GM12878 (cell line): ENCODE measurements around the gene ADAP1. TPM values are rescaled to one million over a fixed set of nuclear protein-coding genes. Genes with fewer than 3 reads are reported as not detected.

Experiments
- ATAC-seq: fragments of 200-7000 bp; cut with Tn5 transposase; 3 replicates; pipeline ENCODE4 v1.9.1; 2020; ENCODE audit warnings: mild to moderate bottlenecking, moderate library complexity
- BruUV-seq: library from RNA; stranded (reverse); fragments of 400-500 nt; replicated peaks from 2 replicates; lab custom pipeline; 2021; lab: Mats Ljungman, UMichigan
- CTCF ChIA-PET: fragments of 300-600 bp; sonication (Branson Sonifier 250); formaldehyde crosslinking; extraction: SDS; loops from one replicate; lab custom pipeline; 2021; ENCODE audit warnings: inconsistent platforms; lab: Yijun Ruan, JAX
- POLR2A ChIA-PET: fragments of 350-600 bp; formaldehyde crosslinking; extraction: SDS; loops from one replicate; lab custom pipeline; 2021; ENCODE audit warnings: inconsistent platforms; lab: Charles Lee
- RAD21 ChIA-PET: fragments of 300-600 bp; sonication (Branson Sonifier 250); formaldehyde crosslinking; loops from one replicate; lab custom pipeline; 2023; ENCODE audit warnings: antibody characterized with exemption; ENCODE audit not compliant: unreplicated experiment; lab: Charles Lee
- SMC1A ChIA-PET: fragments of 300-600 bp; sonication (Branson Sonifier 250); formaldehyde crosslinking; loops from one replicate; lab custom pipeline; 2023; ENCODE audit not compliant: unreplicated experiment, uncharacterized antibody; lab: Charles Lee
- DNase-seq: peaks from one replicate; pipeline ENCODE4 v3.0.0-alpha.2; 2011; ENCODE audit warnings: low read depth, low spot score
- FAIRE-seq: peaks from 3 replicates; lab custom pipeline; 2011; peaks lifted over from hg19 to GRCh38; lab: Jason Lieb, UNC
- H2AFZ ChIP-seq: 2 replicates; pipeline ENCODE4 v1.6.0; 2011; ENCODE audit warnings: low read depth, low read length, control low read depth; ENCODE audit not compliant: control insufficient read depth
- H3K27ac ChIP-seq: 2 replicates; pipeline ENCODE4 v1.5.1; 2011; ENCODE audit warnings: control low read depth; ENCODE audit not compliant: control insufficient read depth, insufficient read depth
- H3K27me3 ChIP-seq, 2 experiments: replicated peaks in 1 of 2; 2 replicates each; pipeline versions ENCODE4 v1.6.0 to v1.6.1; 2011; ENCODE audit warnings: low read length in 1 of 2; ENCODE audit not compliant: control insufficient read depth in 2 of 2, insufficient read depth in 2 of 2
- H3K36me3 ChIP-seq, 2 experiments: 2 replicates each; pipeline ENCODE4 v1.5.1; 2011; ENCODE audit warnings: low read length in 1 of 2; ENCODE audit not compliant: control insufficient read depth in 2 of 2, insufficient read depth in 2 of 2
- H3K4me1 ChIP-seq: 2 replicates; pipeline ENCODE4 v1.6.1; 2011; ENCODE audit warnings: mild to moderate bottlenecking, low read length, moderate library complexity, mixed read lengths; ENCODE audit not compliant: control insufficient read depth, insufficient read depth
- H3K4me2 ChIP-seq: 2 replicates; pipeline ENCODE4 v1.6.0; 2011; ENCODE audit warnings: control low read depth; ENCODE audit not compliant: control insufficient read depth, insufficient read depth
- H3K4me3 ChIP-seq: fragments of 200-600 bp; sonication (generic); 2 replicates; pipeline ENCODE4 v1.5.1; 2016
- H3K79me2 ChIP-seq: 2 replicates; pipeline ENCODE4 v1.6.0; 2011; ENCODE audit warnings: low read length; ENCODE audit not compliant: control insufficient read depth, insufficient read depth
- H3K9ac ChIP-seq: 2 replicates; pipeline ENCODE4 v1.8.0; 2011; ENCODE audit warnings: low read length, control low read depth, mixed read lengths; ENCODE audit not compliant: control insufficient read depth, insufficient read depth
- H3K9me3 ChIP-seq: replicated peaks from 3 replicates; pipeline ENCODE4 v1.5.1; 2011; ENCODE audit warnings: mild to moderate bottlenecking, low read length; ENCODE audit not compliant: control insufficient read depth, insufficient read depth
- H4K20me1 ChIP-seq: 2 replicates; pipeline ENCODE4 v1.6.0; 2011; ENCODE audit not compliant: control insufficient read depth, insufficient read depth
- BRCA1 ChIP-seq: IDR thresholded peaks from 2 replicates; pipeline ENCODE4 v1.6.1; 2011; ENCODE audit warnings: low read depth, low read length, improper control_type of control experiment
- CREM ChIP-seq: IDR thresholded peaks from 2 replicates; pipeline ENCODE4 v1.6.1; 2014; ENCODE audit warnings: antibody characterized with exemption, low read depth
- DPF2 ChIP-seq: fragments of 450-650 bp; IDR thresholded peaks from 2 replicates; pipeline ENCODE4 v1.6.1; 2017; ENCODE audit warnings: mild to moderate bottlenecking
- FOS ChIP-seq: IDR thresholded peaks from 3 replicates; pipeline ENCODE4 v1.6.1; 2011; ENCODE audit warnings: borderline replicate concordance; ENCODE audit not compliant: insufficient read length; ENCODE audit errors: extremely low read depth
- HDAC2 ChIP-seq: fragments of 200-600 bp; sonication (generic); IDR thresholded peaks from 2 replicates; pipeline ENCODE4 v1.6.1; 2017
- JUND ChIP-seq: IDR thresholded peaks from 2 replicates; pipeline ENCODE4 v1.6.1; 2012; ENCODE audit warnings: low read depth, mild to moderate bottlenecking, low read length, improper control_type of control experiment, moderate library complexity
- LARP7 ChIP-seq: fragments of 450-650 bp; IDR thresholded peaks from 2 replicates; pipeline ENCODE4 v1.6.1; 2017; ENCODE audit warnings: mild to moderate bottlenecking
- MEF2A ChIP-seq: IDR thresholded peaks from 2 replicates; pipeline ENCODE4 v1.6.1; 2011; ENCODE audit warnings: low read depth, mild to moderate bottlenecking, low read length, moderate library complexity; ENCODE audit not compliant: insufficient read depth
- NFYA ChIP-seq: IDR thresholded peaks from 2 replicates; pipeline ENCODE4 v1.6.1; 2011; ENCODE audit warnings: low read depth, mild to moderate bottlenecking, low read length, improper control_type of control experiment, borderline replicate concordance
- RBBP5 ChIP-seq: fragments of 200-600 bp; sonication (generic); conservative IDR thresholded peaks from 2 replicates; pipeline ENCODE4 v1.6.1; 2016
- RUNX3 ChIP-seq: IDR thresholded peaks from 2 replicates; pipeline ENCODE4 v1.6.1; 2012; ENCODE audit warnings: low read length, inconsistent platforms
- SIX5 ChIP-seq: IDR thresholded peaks from 2 replicates; pipeline ENCODE4 v1.6.1; 2011; ENCODE audit warnings: mild to moderate bottlenecking, low read depth, low read length, moderate library complexity; ENCODE audit not compliant: severe bottlenecking
- STAT1 ChIP-seq: fragments of 450-650 bp; conservative IDR thresholded peaks from 2 replicates; pipeline ENCODE4 v1.6.1; 2014; ENCODE audit warnings: antibody characterized with exemption, mild to moderate bottlenecking
- TBL1XR1 ChIP-seq: IDR thresholded peaks from 2 replicates; pipeline ENCODE4 v1.6.1; 2012; ENCODE audit warnings: low read depth, low read length, improper control_type of control experiment
- TCF3 ChIP-seq: IDR thresholded peaks from 2 replicates; pipeline ENCODE4 v1.6.1; 2012; ENCODE audit warnings: low read depth, mild to moderate bottlenecking, low read length, borderline replicate concordance; ENCODE audit not compliant: insufficient read depth
- ZNF622 ChIP-seq: fragments of 450-650 bp; IDR thresholded peaks from 2 replicates; pipeline ENCODE4 v1.6.1; 2017; ENCODE audit warnings: mild to moderate bottlenecking, inconsistent platforms
- WGBS: methylation state at CpG from one replicate; pipeline ENCODE4 v1.1.6; 2016; ENCODE audit warnings: low lambda C conversion rate; ENCODE audit not compliant: insufficient replicate concordance, insufficient coverage; ENCODE audit errors: missing lambda C conversion rate; 5-methylcytosine and 5-hydroxymethylcytosine counted together
- in situ Hi-C: fragments of 300-500 bp; cut with MboI; formaldehyde crosslinking; loops from 9 replicates; pipeline ENCODE4 v1.14.3; 2018; ENCODE audit warnings: mixed read lengths
- intact Hi-C: fragments of 100-400 bp; cut with micrococcal nuclease; formaldehyde crosslinking; loops from one replicate; pipeline ENCODE4 v1.14.2; 2022; ENCODE audit not compliant: unreplicated experiment
- polyA plus RNA-seq, 11 experiments: library from polyadenylated mRNA; depleted of rRNA in 4 of 11; unstranded in 6 of 11; stranded (reverse) in 5 of 11; fragments of >200 nt; fragmentation: Nextera tagmentation in 4 of 11; fragmentation: Illumina TruSeq in 1 of 11; extraction: Ambion mirVana in 4 of 11; extraction: Trizol in 1 of 11; gene quantifications; 1 replicate in 1 of 11; 2 replicates in 10 of 11; pipeline versions ENCODE4 v1.2.1 to v1.2.3, GENCODE V29; 2011 to 2016; ENCODE audit warnings: inconsistent platforms in 2 of 11, missing spikeins in 2 of 11, low read depth in 1 of 11
- total RNA-seq, 4 experiments: library from RNA; depleted of rRNA in 3 of 4; stranded (reverse); fragments of >200 nt in 3 of 4; fragmentation: Illumina TruSeq in 1 of 4; extraction: Trizol in 1 of 4; gene quantifications; 2 replicates each; pipeline versions ENCODE4 v1.2.1 to v1.2.3, GENCODE V29; 2013 to 2021
- TF ChIP-seq, protein P1 (sequence below): fragments of 450-650 bp; IDR thresholded peaks from 2 replicates; pipeline ENCODE4 v1.6.1; 2017; ENCODE audit warnings: mild to moderate bottlenecking, low read depth, inconsistent platforms; ENCODE audit not compliant: poor library complexity, severe bottlenecking
- TF ChIP-seq, protein P2 (sequence below): fragments of 450-650 bp; IDR thresholded peaks from 2 replicates; pipeline ENCODE4 v1.6.1; 2018; ENCODE audit warnings: mild to moderate bottlenecking, low read depth, moderate library complexity; ENCODE audit not compliant: partially characterized antibody
- TF ChIP-seq, protein P3 (sequence below): IDR thresholded peaks from 2 replicates; pipeline ENCODE4 v1.6.1; 2012; ENCODE audit warnings: low read depth, low read length, improper control_type of control experiment

The ADAP1 gene
- total and polyA plus RNA-seq, 10 of the 15 experiments (the other 5 are each of a cell fraction or from before 2014, with no cell fraction given), result 0.22 to 44.2 (median 22.0) TPM; not detected in 1

DNA sequence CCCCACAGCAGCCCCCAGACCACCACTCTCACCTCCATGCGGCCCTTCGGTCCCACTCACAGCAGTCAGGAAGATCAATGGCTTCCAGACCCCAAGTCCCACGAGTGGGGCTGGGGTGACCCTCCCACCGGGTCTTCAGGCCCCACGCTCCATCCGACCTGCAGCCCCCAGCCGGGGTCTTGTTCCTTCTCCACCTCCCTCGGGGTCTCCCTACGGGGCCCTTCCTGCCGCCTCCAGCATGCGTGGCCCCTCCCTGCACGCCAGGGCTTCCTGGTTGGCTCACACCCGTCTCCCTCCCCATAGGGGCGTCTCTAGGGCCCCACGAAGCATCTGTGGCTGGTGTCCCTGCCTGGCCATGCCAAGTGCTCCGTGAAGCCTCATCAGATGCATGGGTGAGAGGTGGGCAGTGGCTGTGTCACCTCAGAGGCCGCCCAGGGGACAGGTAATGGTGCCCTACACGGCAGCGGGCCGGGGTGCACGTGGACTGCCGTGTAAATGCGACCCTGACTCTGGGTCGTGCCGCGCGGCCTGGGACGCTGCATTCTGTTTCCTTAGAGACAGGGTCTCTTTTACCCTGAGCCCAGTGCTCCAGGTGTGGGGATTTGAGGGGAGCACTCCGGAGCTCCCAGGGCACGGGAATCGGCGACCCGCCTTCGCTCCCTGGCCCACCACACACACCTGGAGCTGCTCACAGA is 19.9 kb downstream of the ADAP1 start (continued):
- TF ChIP-seq, protein P1, sequence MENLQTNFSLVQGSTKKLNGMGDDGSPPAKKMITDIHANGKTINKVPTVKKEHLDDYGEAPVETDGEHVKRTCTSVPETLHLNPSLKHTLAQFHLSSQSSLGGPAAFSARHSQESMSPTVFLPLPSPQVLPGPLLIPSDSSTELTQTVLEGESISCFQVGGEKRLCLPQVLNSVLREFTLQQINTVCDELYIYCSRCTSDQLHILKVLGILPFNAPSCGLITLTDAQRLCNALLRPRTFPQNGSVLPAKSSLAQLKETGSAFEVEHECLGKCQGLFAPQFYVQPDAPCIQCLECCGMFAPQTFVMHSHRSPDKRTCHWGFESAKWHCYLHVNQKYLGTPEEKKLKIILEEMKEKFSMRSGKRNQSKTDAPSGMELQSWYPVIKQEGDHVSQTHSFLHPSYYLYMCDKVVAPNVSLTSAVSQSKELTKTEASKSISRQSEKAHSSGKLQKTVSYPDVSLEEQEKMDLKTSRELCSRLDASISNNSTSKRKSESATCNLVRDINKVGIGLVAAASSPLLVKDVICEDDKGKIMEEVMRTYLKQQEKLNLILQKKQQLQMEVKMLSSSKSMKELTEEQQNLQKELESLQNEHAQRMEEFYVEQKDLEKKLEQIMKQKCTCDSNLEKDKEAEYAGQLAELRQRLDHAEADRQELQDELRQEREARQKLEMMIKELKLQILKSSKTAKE, result no peak
- TF ChIP-seq ZNF622, result no peak
- TF ChIP-seq SIX5, result no peak
- TF ChIP-seq STAT1, result no peak
- TF ChIP-seq BRCA1, result no peak
- TF ChIP-seq, all 136 proteins: peak for 0

DNA sequence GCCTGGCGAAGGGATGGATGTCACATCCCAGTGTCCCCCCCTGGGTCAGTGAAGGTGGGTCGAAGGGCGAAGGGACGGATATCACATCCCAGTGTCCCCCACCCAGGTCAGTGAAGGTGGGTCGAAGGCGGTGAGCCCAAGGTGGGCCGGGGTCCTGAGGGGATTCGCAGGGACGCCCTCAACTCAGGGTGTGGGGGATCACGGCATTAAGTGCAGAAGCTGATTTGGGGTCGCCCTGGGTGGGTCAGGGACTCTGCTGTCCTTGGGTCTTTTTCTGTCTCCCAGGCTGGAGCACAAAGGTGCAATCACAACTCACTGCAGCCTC is 21.9 kb downstream of the ADAP1 start:
- BruUV-seq, result no TSS peak
- no peak overlapping the region for H2AFZ ChIP-seq
- POLR2A ChIA-PET, result no interaction called here
- no peak overlapping the region for H3K4me3 ChIP-seq
- no peaks in the 10 kb centered on the region for H4K20me1 ChIP-seq
- no peak for DNase-seq
- no peak overlapping the region for H3K4me2 ChIP-seq
- no peak overlapping the region for H3K9ac ChIP-seq
- 92% methylated on average over 11 of the region's 11 CpGs for WGBS
- H3K9me3 ChIP-seq, result no peaks in the 10 kb centered on the region; the same call in 2 of the 3 replicates
- no peaks in the 10 kb centered on the region for H3K27me3 ChIP-seq
- RAD21 ChIA-PET, result no interaction called here
- FAIRE-seq, result no peak
- H3K27ac ChIP-seq, result no peak overlapping the region
- H3K79me2 ChIP-seq, result peaks cover 1% of the 10 kb centered on the region; the same call in 1 of the 2 replicates
- ATAC-seq, result no peak
- in situ Hi-C loops, result no loop called here
- peaks cover 35% of the 10 kb centered on the region for H3K4me1 ChIP-seq
- SMC1A ChIA-PET, result no interaction called here
- peaks cover 0 to 5% of the 10 kb centered on the region in 2 experiments; a peak in 3 of 4 replicates for H3K36me3 ChIP-seq
- intact Hi-C loops, result no loop called here
- CTCF ChIA-PET, result no interaction called here
- no peak for TF ChIP-seq ZNF622
- TF ChIP-seq HDAC2, result no peak
- no peak for TF ChIP-seq RUNX3
- no peak for TF ChIP-seq DPF2
- TF ChIP-seq FOS, result no peak
- TF ChIP-seq MEF2A, result no peak
- TF ChIP-seq TCF3, result no peak
- TF ChIP-seq RBBP5, result no peak
- TF ChIP-seq STAT1, result no peak
- no peak for TF ChIP-seq NFYA
- TF ChIP-seq, protein P2, sequence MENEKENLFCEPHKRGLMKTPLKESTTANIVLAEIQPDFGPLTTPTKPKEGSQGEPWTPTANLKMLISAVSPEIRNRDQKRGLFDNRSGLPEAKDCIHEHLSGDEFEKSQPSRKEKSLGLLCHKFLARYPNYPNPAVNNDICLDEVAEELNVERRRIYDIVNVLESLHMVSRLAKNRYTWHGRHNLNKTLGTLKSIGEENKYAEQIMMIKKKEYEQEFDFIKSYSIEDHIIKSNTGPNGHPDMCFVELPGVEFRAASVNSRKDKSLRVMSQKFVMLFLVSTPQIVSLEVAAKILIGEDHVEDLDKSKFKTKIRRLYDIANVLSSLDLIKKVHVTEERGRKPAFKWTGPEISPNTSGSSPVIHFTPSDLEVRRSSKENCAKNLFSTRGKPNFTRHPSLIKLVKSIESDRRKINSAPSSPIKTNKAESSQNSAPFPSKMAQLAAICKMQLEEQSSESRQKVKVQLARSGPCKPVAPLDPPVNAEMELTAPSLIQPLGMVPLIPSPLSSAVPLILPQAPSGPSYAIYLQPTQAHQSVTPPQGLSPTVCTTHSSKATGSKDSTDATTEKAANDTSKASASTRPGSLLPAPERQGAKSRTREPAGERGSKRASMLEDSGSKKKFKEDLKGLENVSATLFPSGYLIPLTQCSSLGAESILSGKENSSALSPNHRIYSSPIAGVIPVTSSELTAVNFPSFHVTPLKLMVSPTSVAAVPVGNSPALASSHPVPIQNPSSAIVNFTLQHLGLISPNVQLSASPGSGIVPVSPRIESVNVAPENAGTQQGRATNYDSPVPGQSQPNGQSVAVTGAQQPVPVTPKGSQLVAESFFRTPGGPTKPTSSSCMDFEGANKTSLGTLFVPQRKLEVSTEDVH, result no peak
- no peak for TF ChIP-seq LARP7
- TF ChIP-seq CREM, result no peak
- TF ChIP-seq, protein P3, sequence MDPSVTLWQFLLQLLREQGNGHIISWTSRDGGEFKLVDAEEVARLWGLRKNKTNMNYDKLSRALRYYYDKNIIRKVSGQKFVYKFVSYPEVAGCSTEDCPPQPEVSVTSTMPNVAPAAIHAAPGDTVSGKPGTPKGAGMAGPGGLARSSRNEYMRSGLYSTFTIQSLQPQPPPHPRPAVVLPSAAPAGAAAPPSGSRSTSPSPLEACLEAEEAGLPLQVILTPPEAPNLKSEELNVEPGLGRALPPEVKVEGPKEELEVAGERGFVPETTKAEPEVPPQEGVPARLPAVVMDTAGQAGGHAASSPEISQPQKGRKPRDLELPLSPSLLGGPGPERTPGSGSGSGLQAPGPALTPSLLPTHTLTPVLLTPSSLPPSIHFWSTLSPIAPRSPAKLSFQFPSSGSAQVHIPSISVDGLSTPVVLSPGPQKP, result no peak
- no peak for TF ChIP-seq JUND
- TF ChIP-seq TBL1XR1, result no peak
